Erythroblast (primary cell): ENCODE data around the gene RHOBTB1.

Experiments
- GATA1 ChIP-seq: IDR thresholded peaks from 2 replicates; pipeline ENCODE4 v1.6.1; 2011; ENCODE audit warnings: low read depth, mild to moderate bottlenecking, control low read depth, low read length, moderate library complexity
- POLR2A ChIP-seq: IDR thresholded peaks from 2 replicates; pipeline ENCODE4 v1.6.1; 2011; ENCODE audit warnings: mild to moderate bottlenecking, low read length

- TF ChIP-seq POLR2A = no peak
- no peak for TF ChIP-seq GATA1
These were observed 90.3 kb downstream of the RHOBTB1 start for GRCh38 chr10:60853637-60854036.
